ENCODE results near the gene ZFP1. TPM values are rescaled to one million over a fixed set of nuclear protein-coding genes. Genes with fewer than 3 reads are reported as not detected.

ZFP1 gene
- total and polyA plus RNA-seq, 12 donors = 3.0 to 11.5 (median 6.9) TPM

- H3K27ac ChIP-seq = peak overlapping the region; percentile 31 to 96 (median 86)
- H3K4me3 ChIP-seq = peak overlapping the region in 3 of 10 donors; percentile 31 to 39 (median 33)
- intact Hi-C loops (cut with DNase I) = loop anchor here (1.0 to 10.0 kb wide), 8 partner anchors 64 to 407 kb away; partner anchors contain the start of genes ZNRF1 (in 4 of the 10) and MLKL (in 1 of the 10)
- DNase-seq (no peak), ATAC-seq (peak in 7 of 8 donors; percentile 1 to 19 (median 2))
- H3K27me3 ChIP-seq = peaks cover 0 to 15% (median 0%) of the 10 kb centered on the region in 7 donors
- H3K4me1 ChIP-seq = peaks cover 15 to 92% (median 81%) of the 10 kb centered on the region in 9 donors
- peaks cover 0 to 21% (median 0%) of the 10 kb centered on the region in 9 donors for H3K36me3 ChIP-seq
- 27 to 36% methylated on average over 7 of the region's 7 CpGs for WGBS, 2 donors
- TF ChIP-seq, protein P1, sequence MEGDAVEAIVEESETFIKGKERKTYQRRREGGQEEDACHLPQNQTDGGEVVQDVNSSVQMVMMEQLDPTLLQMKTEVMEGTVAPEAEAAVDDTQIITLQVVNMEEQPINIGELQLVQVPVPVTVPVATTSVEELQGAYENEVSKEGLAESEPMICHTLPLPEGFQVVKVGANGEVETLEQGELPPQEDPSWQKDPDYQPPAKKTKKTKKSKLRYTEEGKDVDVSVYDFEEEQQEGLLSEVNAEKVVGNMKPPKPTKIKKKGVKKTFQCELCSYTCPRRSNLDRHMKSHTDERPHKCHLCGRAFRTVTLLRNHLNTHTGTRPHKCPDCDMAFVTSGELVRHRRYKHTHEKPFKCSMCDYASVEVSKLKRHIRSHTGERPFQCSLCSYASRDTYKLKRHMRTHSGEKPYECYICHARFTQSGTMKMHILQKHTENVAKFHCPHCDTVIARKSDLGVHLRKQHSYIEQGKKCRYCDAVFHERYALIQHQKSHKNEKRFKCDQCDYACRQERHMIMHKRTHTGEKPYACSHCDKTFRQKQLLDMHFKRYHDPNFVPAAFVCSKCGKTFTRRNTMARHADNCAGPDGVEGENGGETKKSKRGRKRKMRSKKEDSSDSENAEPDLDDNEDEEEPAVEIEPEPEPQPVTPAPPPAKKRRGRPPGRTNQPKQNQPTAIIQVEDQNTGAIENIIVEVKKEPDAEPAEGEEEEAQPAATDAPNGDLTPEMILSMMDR (IDR thresholded peaks at IDR 0.05) = peak in 5 of 9 donors; percentile 0 to 36 (median 18)
- no peaks in the 10 kb centered on the region for H3K9me3 ChIP-seq
Measured at GRCh38 chr16:75111514-75111940, 36.8 kb upstream of the ZFP1 start.

DNA sequence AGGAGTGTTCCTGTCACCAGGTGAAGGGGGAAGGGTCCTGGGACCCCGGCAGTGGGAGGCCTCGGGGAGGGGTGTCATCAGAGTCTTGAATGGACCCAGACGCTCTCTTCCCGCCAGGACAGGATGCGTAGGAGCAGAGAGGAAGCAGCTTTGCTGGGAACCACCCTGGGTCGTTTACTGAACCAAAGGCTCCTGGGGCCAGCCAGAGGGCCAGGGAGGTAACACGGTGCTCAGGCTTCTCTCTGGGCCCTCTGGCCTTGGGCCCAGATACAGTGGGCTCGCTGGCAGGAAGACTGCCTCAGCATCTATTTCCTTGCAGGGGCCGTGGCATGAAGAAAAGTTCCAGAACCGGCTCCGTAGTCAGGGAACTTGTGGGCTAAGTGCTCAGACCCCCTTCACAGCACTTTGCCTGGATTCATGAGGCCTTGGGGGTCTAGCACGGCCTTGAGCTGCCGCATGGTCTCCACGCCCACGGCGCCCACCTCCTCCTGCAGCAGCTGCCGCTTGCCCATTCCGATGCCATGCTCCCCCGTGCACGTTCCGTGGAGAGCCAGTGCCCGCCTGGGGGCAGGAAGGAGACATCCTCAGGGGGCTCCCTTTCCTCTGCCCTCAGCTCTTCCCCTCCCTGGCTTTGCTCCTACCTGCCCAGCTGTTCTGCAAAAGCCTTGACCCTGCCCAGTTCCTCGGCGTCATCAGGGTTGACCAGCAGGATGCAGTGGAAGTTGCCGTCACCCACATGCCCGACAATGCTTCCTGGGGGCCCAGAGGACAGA is 36.2 kb upstream of the ZFP1 start:
- peaks cover 0 to 16% (median 0%) of the 10 kb centered on the region in 9 donors for H3K36me3 ChIP-seq
- peak overlapping the region; percentile 31 to 96 (median 86) for H3K27ac ChIP-seq
- peaks cover 0 to 15% (median 0%) of the 10 kb centered on the region in 7 donors for H3K27me3 ChIP-seq
- intact Hi-C loops (cut with DNase I) = loop anchor here (1.0 to 10.0 kb wide), 8 partner anchors 65 to 407 kb away; partner anchors contain the start of genes ZNRF1 (in 4 of the 10) and MLKL (in 1 of the 10)
- no peaks in the 10 kb centered on the region for H3K9me3 ChIP-seq
- peak overlapping the region in 2 of 10 donors; percentile 23 to 31 for H3K4me3 ChIP-seq
- peaks cover 15 to 91% (median 80%) of the 10 kb centered on the region in 9 donors for H3K4me1 ChIP-seq
- TF ChIP-seq, protein P1 (IDR thresholded peaks at IDR 0.05) = no peak
- WGBS, 2 donors = 33 to 48% methylated on average over 26 of the region's 26 CpGs
- ATAC-seq (peak in 5 of 8 donors; percentile 2 to 46 (median 8)), DNase-seq (peak in 1 of 2 donors; percentile 66)

DNA sequence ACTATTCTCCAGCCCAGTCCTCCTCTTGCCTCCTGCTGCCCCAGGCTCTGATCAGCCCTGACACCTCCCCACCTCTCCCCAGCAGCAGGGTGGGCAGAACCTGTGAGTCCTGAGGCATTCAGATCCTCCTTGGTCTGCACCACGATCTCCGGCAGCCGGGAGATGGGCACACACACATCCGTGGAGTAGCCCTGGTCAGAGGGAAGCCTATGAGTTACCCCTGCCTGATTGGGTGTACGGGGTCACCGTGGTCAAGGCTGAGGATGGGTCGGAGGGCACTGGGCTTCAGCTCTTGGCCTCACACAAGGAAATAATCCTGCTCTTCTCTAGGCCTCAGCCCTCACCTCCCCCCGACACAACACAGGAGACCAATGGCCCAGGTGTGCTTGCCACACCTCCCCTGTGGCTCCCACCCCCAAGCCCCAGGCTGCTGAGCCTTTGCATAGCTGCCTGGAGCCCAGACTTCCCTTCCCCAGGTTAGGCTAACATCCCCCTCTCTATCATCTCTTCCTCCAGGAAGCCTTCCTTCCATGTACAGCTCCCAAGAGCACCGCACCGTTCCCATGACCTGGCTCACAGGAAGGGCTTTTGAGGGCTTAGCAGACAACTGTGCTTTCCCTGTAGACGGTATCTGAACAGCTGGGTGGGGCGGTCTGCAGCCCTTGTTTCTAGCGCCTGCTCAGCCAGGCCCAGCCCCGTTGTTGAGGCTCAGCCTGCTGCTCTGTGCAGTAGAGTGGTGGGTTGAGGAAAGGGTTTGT is 35.4 kb upstream of the ZFP1 start:
- no peak for ATAC-seq
- 56 to 67% methylated on average over 13 to 14 of the region's 14 CpGs for WGBS, 2 donors
- TF ChIP-seq, protein P1 (IDR thresholded peaks at IDR 0.05) = no peak
- peak overlapping the region in 1 of 10 donors; percentile 14 for H3K4me3 ChIP-seq
- DNase-seq = no peak
- intact Hi-C loops (cut with DNase I) = loop anchor here in 6 of 10 donors (5.0 to 10.0 kb wide), 6 partner anchors 66 to 408 kb away; partner anchors contain the start of gene MLKL (in 1 of the 6)
- H3K27me3 ChIP-seq = peaks cover 0 to 15% (median 0%) of the 10 kb centered on the region in 7 donors
- no peaks in the 10 kb centered on the region for H3K9me3 ChIP-seq
- peaks cover 15 to 86% (median 74%) of the 10 kb centered on the region in 9 donors for H3K4me1 ChIP-seq
- peak overlapping the region; percentile 31 to 96 (median 86) for H3K27ac ChIP-seq
- H3K36me3 ChIP-seq = peaks cover 0 to 16% (median 0%) of the 10 kb centered on the region in 9 donors

Data from heart right ventricle (tissue), 16 donors.